Measurements from ENCODE around the gene INA.
A peak's percentile ranks its signal among the peaks of the same experiment; 100 is the strongest.
"Not testable (repeated sequence)": the region's sequence is repeated elsewhere in the genome, so short reads cannot be mapped to it uniquely, and the experiment has no call there.

Gene INA

DNA sequence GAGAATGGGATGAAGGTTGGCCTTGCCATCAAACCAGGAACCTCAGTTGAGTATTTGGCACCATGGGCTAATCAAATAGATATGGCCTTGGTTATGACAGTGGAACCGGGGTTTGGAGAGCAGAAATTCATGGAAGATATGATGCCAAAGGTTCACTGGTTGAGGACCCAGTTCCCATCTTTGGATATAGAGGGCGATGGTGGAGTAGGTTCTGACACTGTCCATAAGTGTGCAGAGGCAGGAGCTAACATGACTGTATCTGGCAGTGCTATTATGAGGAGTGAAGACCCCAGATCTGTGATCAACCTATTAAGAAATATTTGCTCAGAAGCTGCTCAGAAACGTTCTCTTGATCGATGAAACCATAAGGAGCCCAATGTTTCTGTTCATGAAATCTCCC is 30.6 kb upstream of the INA start:
- Histone ChIP-seq H4K8ac (ENCODE audit: low read depth, low read length) (no peak overlapping the region), H3K79me1 (ENCODE audit: low read length) (no peaks in the 10 kb centered on the region), H3K27me3 (ENCODE audit: insufficient read depth, low read length, poor library complexity) (no peaks in the 10 kb centered on the region), H4K5ac (ENCODE audit: low read length) (no peak overlapping the region), H2BK120ac (ENCODE audit: low read depth, low read length) (no peak overlapping the region), H3K18ac (ENCODE audit: low read length) (no peak overlapping the region), H3K4me1 (ENCODE audit: control insufficient read depth, low read depth, low read length) (no peaks in the 10 kb centered on the region), H3K27ac (ENCODE audit: low read depth, low read length) (no peak overlapping the region), H2BK5ac (ENCODE audit: low read length) (no peak overlapping the region), H3K4me2 (ENCODE audit: low read length) (no peak overlapping the region), H2BK15ac (replicated peaks; ENCODE audit: low read depth) (no peak overlapping the region), H3K4ac (ENCODE audit: low read depth, low read length) (no peak overlapping the region), H3K56ac (ENCODE audit: low read length) (no peak overlapping the region), H3K4me3 (ENCODE audit: low read length) (no peak overlapping the region), H3K23ac (ENCODE audit: low read length) (no peak overlapping the region), H3K79me2 (ENCODE audit: control insufficient read depth, insufficient read depth, low read length) (no peaks in the 10 kb centered on the region), H2AK5ac (ENCODE audit: low read length) (no peak overlapping the region), H3K36me3 (ENCODE audit: control insufficient read depth, insufficient read depth, low read length) (no peaks in the 10 kb centered on the region), H3K9ac (ENCODE audit: low read length) (no peak overlapping the region)
- WGBS (ENCODE audit: extremely low coverage, insufficient coverage, low lambda C conversion rate): no CpG with 5 or more reads among the region's 4 CpGs
- DNase-seq: no peak

DNA sequence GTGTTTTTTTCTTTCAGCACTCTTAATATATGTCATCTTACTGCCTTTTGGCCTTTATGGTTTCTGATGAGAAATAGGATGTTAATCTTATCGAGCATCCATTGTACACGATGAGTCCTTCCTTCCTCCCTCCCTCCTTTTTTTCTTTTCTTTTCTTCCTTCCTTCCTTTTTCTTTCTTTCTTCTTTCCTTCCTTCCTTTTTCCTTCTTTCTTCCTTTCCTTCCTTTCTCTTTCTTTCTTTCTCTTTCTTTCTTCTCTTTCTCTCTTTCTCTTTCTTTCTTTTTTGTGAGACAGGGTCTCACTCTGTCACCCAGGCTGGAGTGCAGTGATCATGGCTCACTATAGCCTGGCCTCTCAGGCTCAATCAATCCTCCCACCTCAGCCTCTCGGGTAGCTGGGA is 22.8 kb upstream of the INA start:
- no peaks in the 10 kb centered on the region for H3K4me1 ChIP-seq (ENCODE audit: control insufficient read depth, low read depth, low read length)
- DNase-seq: no peak
- no peak overlapping the region for H2BK5ac ChIP-seq (ENCODE audit: low read length)
- H3K56ac ChIP-seq (ENCODE audit: low read length): no peak overlapping the region
- WGBS (ENCODE audit: extremely low coverage, insufficient coverage, low lambda C conversion rate): no CpG with 5 or more reads among the region's 3 CpGs
- H3K4me2 ChIP-seq (ENCODE audit: low read length): no peak overlapping the region
- no peak overlapping the region for H2AK5ac ChIP-seq (ENCODE audit: low read length)
- no peak overlapping the region for H4K5ac ChIP-seq (ENCODE audit: low read length)
- H3K4ac ChIP-seq (ENCODE audit: low read depth, low read length): no peak overlapping the region
- no peak overlapping the region for H2BK120ac ChIP-seq (ENCODE audit: low read depth, low read length)
- no peak overlapping the region for H3K4me3 ChIP-seq (ENCODE audit: low read length)
- H4K8ac ChIP-seq (ENCODE audit: low read depth, low read length): no peak overlapping the region
- no peaks in the 10 kb centered on the region for H3K79me2 ChIP-seq (ENCODE audit: control insufficient read depth, insufficient read depth, low read length)
- H3K36me3 ChIP-seq (ENCODE audit: control insufficient read depth, insufficient read depth, low read length): no peaks in the 10 kb centered on the region
- no peak overlapping the region for H2BK15ac ChIP-seq (replicated peaks; ENCODE audit: low read depth)
- H3K23ac ChIP-seq (ENCODE audit: low read length): no peak overlapping the region
- H3K9ac ChIP-seq (ENCODE audit: low read length): no peak overlapping the region
- H3K18ac ChIP-seq (ENCODE audit: low read length): no peak overlapping the region
- H3K79me1 ChIP-seq (ENCODE audit: low read length): no peaks in the 10 kb centered on the region
- H3K27ac ChIP-seq (ENCODE audit: low read depth, low read length): no peak overlapping the region
- no peaks in the 10 kb centered on the region for H3K27me3 ChIP-seq (ENCODE audit: insufficient read depth, low read length, poor library complexity)

- no peaks in the 10 kb centered on the region for H3K4me1 ChIP-seq (ENCODE audit: control insufficient read depth, low read depth, low read length)
- no peak overlapping the region for H4K8ac ChIP-seq (ENCODE audit: low read depth, low read length)
- WGBS (ENCODE audit: extremely low coverage, insufficient coverage, low lambda C conversion rate): no CpG with 5 or more reads among the region's 4 CpGs
- DNase-seq: peak; percentile 41
- no peak overlapping the region for H4K5ac ChIP-seq (ENCODE audit: low read length)
- no peak overlapping the region for H2BK120ac ChIP-seq (ENCODE audit: low read depth, low read length)
- H2BK5ac ChIP-seq (ENCODE audit: low read length): no peak overlapping the region
- no peaks in the 10 kb centered on the region for H3K27me3 ChIP-seq (ENCODE audit: insufficient read depth, low read length, poor library complexity)
- no peak overlapping the region for H3K4me2 ChIP-seq (ENCODE audit: low read length)
- H3K4me3 ChIP-seq (ENCODE audit: low read length): no peak overlapping the region
- no peaks in the 10 kb centered on the region for H3K36me3 ChIP-seq (ENCODE audit: control insufficient read depth, insufficient read depth, low read length)
- H3K18ac ChIP-seq (ENCODE audit: low read length): no peak overlapping the region
- H3K9ac ChIP-seq (ENCODE audit: low read length): no peak overlapping the region
- no peak overlapping the region for H2AK5ac ChIP-seq (ENCODE audit: low read length)
- H3K56ac ChIP-seq (ENCODE audit: low read length): no peak overlapping the region
- no peak overlapping the region for H2BK15ac ChIP-seq (replicated peaks; ENCODE audit: low read depth)
- no peak overlapping the region for H3K27ac ChIP-seq (ENCODE audit: low read depth, low read length)
- H3K79me1 ChIP-seq (ENCODE audit: low read length): no peaks in the 10 kb centered on the region
- no peak overlapping the region for H3K4ac ChIP-seq (ENCODE audit: low read depth, low read length)
- H3K23ac ChIP-seq (ENCODE audit: low read length): no peak overlapping the region
- H3K79me2 ChIP-seq (ENCODE audit: control insufficient read depth, insufficient read depth, low read length): no peaks in the 10 kb centered on the region
These were observed 22.2 kb upstream of the INA start for GRCh38 chr10:103254538-103255325.

- Histone ChIP-seq H3K79me2 (ENCODE audit: control insufficient read depth, insufficient read depth, low read length) (no peaks in the 10 kb centered on the region), H2AK5ac (ENCODE audit: low read length) (no peak overlapping the region), H3K23ac (ENCODE audit: low read length) (no peak overlapping the region), H3K27me3 (ENCODE audit: insufficient read depth, low read length, poor library complexity) (no peaks in the 10 kb centered on the region), H3K9ac (ENCODE audit: low read length) (no peak overlapping the region), H2BK15ac (replicated peaks; ENCODE audit: low read depth) (no peak overlapping the region), H3K36me3 (ENCODE audit: control insufficient read depth, insufficient read depth, low read length) (no peaks in the 10 kb centered on the region), H3K56ac (ENCODE audit: low read length) (no peak overlapping the region), H3K4me3 (ENCODE audit: low read length) (no peak overlapping the region), H3K18ac (ENCODE audit: low read length) (no peak overlapping the region), H2BK120ac (ENCODE audit: low read depth, low read length) (no peak overlapping the region), H3K79me1 (ENCODE audit: low read length) (no peaks in the 10 kb centered on the region), H4K8ac (ENCODE audit: low read depth, low read length) (no peak overlapping the region), H3K4me2 (ENCODE audit: low read length) (no peak overlapping the region), H2BK5ac (ENCODE audit: low read length) (no peak overlapping the region), H3K27ac (ENCODE audit: low read depth, low read length) (no peak overlapping the region), H4K5ac (ENCODE audit: low read length) (no peak overlapping the region), H3K4ac (ENCODE audit: low read depth, low read length) (no peak overlapping the region), H3K4me1 (ENCODE audit: control insufficient read depth, low read depth, low read length) (no peaks in the 10 kb centered on the region)
- no CpG with 5 or more reads among the region's 1 CpG for WGBS (ENCODE audit: extremely low coverage, insufficient coverage, low lambda C conversion rate)
- no peak for DNase-seq
These were observed 20.3 kb upstream of the INA start for GRCh38 chr10:103256613-103257012.

GRCh38 chr10:103257812-103258211 is 19.1 kb upstream of the INA start:
- Histone ChIP-seq H2BK120ac (ENCODE audit: low read depth, low read length) (no peak overlapping the region), H3K4me1 (ENCODE audit: control insufficient read depth, low read depth, low read length) (no peaks in the 10 kb centered on the region), H2BK5ac (ENCODE audit: low read length) (no peak overlapping the region), H4K8ac (ENCODE audit: low read depth, low read length) (no peak overlapping the region), H3K36me3 (ENCODE audit: control insufficient read depth, insufficient read depth, low read length) (no peaks in the 10 kb centered on the region), H4K5ac (ENCODE audit: low read length) (no peak overlapping the region), H3K23ac (ENCODE audit: low read length) (no peak overlapping the region), H3K18ac (ENCODE audit: low read length) (no peak overlapping the region), H3K4me3 (ENCODE audit: low read length) (no peak overlapping the region), H3K4ac (ENCODE audit: low read depth, low read length) (no peak overlapping the region), H3K27me3 (ENCODE audit: insufficient read depth, low read length, poor library complexity) (no peaks in the 10 kb centered on the region), H3K79me2 (ENCODE audit: control insufficient read depth, insufficient read depth, low read length) (no peaks in the 10 kb centered on the region), H3K79me1 (ENCODE audit: low read length) (no peaks in the 10 kb centered on the region), H3K56ac (ENCODE audit: low read length) (no peak overlapping the region), H2BK15ac (replicated peaks; ENCODE audit: low read depth) (no peak overlapping the region), H2AK5ac (ENCODE audit: low read length) (no peak overlapping the region), H3K27ac (ENCODE audit: low read depth, low read length) (no peak overlapping the region), H3K9ac (ENCODE audit: low read length) (no peak overlapping the region), H3K4me2 (ENCODE audit: low read length) (no peak overlapping the region)
- no peak for DNase-seq

DNA sequence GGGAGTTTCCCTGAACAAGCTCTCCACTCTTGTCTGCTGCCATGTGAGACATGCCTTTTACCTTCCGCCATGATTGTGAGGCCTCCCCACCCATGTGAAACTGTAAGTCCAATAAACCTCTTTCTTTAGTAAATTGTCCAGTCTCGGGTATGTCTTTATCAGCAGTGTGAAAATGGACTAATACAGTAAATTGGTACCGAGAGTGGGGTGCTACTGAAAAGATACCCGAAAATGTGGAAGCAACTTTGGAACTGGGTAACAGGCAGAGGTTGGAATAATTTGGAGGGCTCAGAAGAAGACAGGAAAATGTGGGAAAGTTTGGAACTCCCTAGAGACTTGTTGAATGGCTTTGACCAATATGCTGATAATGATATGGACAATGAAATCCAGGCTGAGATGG is 18.0 kb upstream of the INA start:
- not testable (repeated sequence) for H2BK5ac ChIP-seq (ENCODE audit: low read length); H2BK120ac ChIP-seq (ENCODE audit: low read depth, low read length); H3K4me1 ChIP-seq (ENCODE audit: control insufficient read depth, low read depth, low read length); H4K5ac ChIP-seq (ENCODE audit: low read length); H3K4me2 ChIP-seq (ENCODE audit: low read length); H3K56ac ChIP-seq (ENCODE audit: low read length); H3K4ac ChIP-seq (ENCODE audit: low read depth, low read length); H2BK15ac ChIP-seq (replicated peaks; ENCODE audit: low read depth); H3K27me3 ChIP-seq (ENCODE audit: insufficient read depth, low read length, poor library complexity); H3K18ac ChIP-seq (ENCODE audit: low read length); H3K36me3 ChIP-seq (ENCODE audit: control insufficient read depth, insufficient read depth, low read length); H3K79me1 ChIP-seq (ENCODE audit: low read length); H3K4me3 ChIP-seq (ENCODE audit: low read length); H2AK5ac ChIP-seq (ENCODE audit: low read length); DNase-seq; H3K27ac ChIP-seq (ENCODE audit: low read depth, low read length); H3K9ac ChIP-seq (ENCODE audit: low read length); H3K79me2 ChIP-seq (ENCODE audit: control insufficient read depth, insufficient read depth, low read length); H3K23ac ChIP-seq (ENCODE audit: low read length); H4K8ac ChIP-seq (ENCODE audit: low read depth, low read length)
- no CpG with 5 or more reads among the region's 4 CpGs for WGBS (ENCODE audit: extremely low coverage, insufficient coverage, low lambda C conversion rate)
